ENCODE results near the gene CDC45.

The CDC45 gene

DNA sequence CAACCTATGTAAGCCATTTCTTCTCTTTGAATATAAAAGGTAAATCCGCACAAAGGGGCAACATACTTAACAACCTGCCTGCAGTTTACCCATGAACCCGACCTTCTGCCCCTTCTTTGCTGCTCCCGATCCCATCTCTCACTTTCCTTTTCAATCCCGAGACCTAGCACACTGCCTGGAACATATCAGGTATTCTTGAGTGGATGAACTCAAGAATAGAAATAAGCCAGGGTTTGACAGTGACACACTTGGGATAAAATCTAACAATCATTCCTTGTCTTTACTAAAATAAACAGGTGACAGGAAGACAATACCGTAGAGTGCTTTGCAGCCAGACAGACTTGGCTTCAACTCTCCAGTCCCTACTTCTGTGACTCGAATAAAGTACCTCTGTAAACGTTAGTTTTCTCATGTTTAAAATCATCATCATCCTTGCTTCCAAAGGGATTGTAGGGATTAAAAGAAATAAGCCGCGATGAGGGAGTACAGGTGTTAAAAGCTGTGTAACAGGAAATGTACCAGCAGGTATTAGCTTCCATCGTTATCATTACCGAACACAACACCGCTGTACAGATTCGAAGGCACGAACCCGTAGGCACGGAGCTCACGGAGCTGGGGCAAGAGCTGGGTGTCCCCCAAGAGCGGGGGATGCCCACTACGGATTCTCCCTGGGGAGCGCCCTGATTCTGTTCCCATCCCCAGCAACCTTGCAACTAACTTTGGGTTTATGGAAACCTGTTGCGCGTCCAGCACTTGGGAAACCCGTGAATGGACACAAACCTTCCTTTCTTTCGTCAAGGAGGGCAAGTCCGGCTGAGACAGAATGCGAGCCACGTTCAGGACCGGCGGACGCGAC lies 1.4 kb upstream of the CDC45 start:
- no peak for DNase-seq (ENCODE audit: low read depth)
- peak overlapping the region; percentile 93 for H3K4me3 ChIP-seq (replicated peaks; ENCODE audit: low read depth, low read length)
- no peak for TF ChIP-seq CTCF (IDR thresholded peaks at IDR 0.05; ENCODE audit: low read length, missing control alignments)

DNA sequence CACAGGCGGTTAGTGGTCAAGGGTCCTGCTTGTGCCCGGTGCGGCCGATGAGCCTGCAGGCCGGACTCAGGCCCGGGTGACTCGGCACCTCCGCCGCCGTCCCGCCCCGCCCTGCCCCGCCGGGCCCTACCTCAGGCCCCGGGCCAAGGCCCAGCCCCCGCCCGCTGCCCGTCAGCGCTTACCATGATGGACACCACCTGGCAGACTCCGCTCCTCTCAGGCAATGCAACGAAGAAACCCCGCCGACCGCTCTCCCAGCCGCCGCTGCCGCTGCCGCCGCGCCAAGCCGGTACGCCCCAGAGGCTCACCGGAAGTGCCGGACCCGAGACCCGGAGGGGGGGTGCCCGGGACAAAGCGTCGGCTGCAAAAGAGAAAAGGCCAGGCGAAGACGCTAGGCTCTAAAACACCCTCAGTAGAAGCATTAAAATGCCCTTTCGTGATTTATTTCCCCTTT lies 792 bp upstream of the CDC45 start, which contains the start of gene UFD1:
UFD1 (minus strand) TSS at position 293 of the 454 bp plus-strand sequence; CDS start at position 185, 108 bp downstream.
- peak within 1 kb of the TSS; percentile 93 for H3K4me3 ChIP-seq (replicated peaks; ENCODE audit: low read depth, low read length)
- DNase-seq (ENCODE audit: low read depth) = peak; percentile 87
- no peak for TF ChIP-seq CTCF (IDR thresholded peaks at IDR 0.05; ENCODE audit: low read length, missing control alignments)

DNA sequence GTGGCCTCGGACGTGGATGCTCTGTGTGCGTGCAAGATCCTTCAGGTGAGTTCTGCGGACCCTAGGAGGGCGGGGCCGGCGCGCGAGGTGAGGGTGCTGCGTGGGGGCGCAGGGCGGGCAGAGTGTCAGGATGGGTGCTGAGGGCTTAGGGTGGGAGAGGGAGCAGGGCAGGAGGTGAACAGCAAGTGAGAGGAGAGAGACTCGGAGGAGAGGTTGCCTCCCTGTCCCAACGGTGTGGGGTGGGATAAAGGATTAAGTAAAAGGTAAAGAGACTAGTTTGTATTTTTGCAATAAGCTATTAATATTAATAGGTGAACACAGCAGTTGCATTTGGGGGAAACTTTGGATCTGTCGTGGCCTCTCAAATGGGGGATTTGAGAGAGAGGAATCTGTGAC lies 451 bp downstream of the CDC45 start:
- no peak for DNase-seq (ENCODE audit: low read depth)
- TF ChIP-seq CTCF (IDR thresholded peaks at IDR 0.05; ENCODE audit: low read length, missing control alignments) = no peak
- peak overlapping the region; percentile 93 for H3K4me3 ChIP-seq (replicated peaks; ENCODE audit: low read depth, low read length)

DNA sequence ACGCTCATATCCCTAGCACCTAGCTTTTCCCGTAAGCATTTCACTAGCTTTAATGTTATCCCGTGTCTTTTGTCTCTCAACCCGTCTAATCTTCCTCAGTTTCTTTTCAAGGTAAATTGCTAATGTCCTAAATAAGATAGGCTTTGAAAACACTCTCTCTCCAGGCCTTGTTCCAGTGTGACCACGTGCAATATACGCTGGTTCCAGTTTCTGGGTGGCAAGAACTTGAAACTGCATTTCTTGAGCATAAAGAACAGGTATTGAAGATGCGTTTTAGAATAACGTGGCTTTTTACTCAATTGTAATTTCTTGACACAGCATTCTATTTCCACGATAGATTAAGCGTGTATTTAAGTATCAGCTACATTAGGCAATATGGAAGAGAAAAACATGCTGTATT lies 1.1 kb downstream of the CDC45 start:
- H3K4me3 ChIP-seq (replicated peaks; ENCODE audit: low read depth, low read length) = no peak overlapping the region
- TF ChIP-seq CTCF (IDR thresholded peaks at IDR 0.05; ENCODE audit: low read length, missing control alignments) = no peak

DNA sequence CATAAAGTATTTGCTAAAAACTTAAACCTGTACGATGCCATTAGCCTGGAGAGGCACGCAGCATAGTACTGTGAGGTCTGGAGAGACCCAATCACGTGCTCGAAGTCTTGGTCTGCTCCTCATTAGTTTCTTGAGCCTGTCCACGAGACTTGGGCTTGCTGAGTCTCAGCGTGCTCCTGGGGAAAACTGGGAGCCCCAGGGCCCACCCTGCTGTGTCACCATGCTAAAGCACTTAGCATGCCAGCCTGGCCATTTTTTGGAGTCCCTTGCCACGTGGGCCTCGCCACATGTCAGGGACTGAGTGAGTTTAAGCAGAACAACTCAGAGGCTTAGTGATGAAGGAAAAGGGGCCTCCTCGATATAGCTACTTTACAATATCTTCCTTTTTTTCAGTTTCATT lies 2.6 kb downstream of the CDC45 start:
- no peak overlapping the region for H3K4me3 ChIP-seq (replicated peaks; ENCODE audit: low read depth, low read length)
- no peak for DNase-seq (ENCODE audit: low read depth)
- TF ChIP-seq CTCF (IDR thresholded peaks at IDR 0.05; ENCODE audit: low read length, missing control alignments) = no peak

More for the DNA sequence above, 1.1 kb downstream of the CDC45 start:
- no peak for DNase-seq (ENCODE audit: low read depth)

DNA sequence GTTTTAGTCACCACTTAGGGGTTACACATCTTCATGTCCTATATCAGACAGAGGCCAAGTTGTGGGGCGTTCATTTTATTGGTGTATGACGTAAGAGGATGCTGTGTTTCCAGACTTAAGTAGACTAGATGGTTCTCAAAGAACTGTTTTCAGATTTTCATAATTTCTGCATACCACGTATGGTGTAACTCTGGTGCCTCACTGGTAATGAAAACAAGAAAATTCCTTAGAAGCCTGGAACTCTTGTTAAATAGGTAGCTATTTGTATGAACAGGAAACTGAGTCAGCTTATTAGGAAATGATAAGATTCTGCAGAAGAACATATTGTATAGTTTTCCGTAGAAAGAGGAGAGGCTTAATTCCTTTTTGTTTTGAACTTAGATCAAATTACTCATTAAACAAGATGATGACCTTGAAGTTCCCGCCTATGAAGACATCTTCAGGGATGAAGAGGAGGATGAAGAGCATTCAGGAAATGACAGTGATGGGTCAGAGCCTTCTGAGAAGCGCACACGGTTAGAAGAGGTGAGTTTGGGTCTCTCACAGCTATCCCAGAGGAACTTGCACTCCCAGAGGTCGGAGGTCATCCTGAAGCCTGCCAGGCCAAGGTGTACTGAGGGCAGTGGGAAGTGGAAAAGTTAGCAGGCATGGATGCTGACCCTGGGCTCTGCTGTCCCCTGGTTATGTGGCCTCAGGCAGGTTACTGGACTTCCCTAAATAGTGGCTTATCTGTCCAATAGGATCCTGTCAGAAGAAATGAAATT lies 3.9 kb downstream of the CDC45 start:
- peak overlapping the region; percentile 25 for H3K4me3 ChIP-seq (replicated peaks; ENCODE audit: low read depth, low read length)
- TF ChIP-seq CTCF (IDR thresholded peaks at IDR 0.05; ENCODE audit: low read length, missing control alignments) = no peak
- DNase-seq (ENCODE audit: low read depth) = peak; percentile 96

Data from fibroblast of pulmonary artery (primary cell).